Raji (cell line): Measurements from ENCODE around the gene ADAMTS2.

ENCODE experiments used
- POLR2A ChIP-seq: IDR thresholded peaks from 2 replicates; pipeline ENCODE4 v1.6.1; 2011; ENCODE audit warnings: low read depth, low read length, control low read depth; ENCODE audit not compliant: insufficient read depth

Gene ADAMTS2

DNA sequence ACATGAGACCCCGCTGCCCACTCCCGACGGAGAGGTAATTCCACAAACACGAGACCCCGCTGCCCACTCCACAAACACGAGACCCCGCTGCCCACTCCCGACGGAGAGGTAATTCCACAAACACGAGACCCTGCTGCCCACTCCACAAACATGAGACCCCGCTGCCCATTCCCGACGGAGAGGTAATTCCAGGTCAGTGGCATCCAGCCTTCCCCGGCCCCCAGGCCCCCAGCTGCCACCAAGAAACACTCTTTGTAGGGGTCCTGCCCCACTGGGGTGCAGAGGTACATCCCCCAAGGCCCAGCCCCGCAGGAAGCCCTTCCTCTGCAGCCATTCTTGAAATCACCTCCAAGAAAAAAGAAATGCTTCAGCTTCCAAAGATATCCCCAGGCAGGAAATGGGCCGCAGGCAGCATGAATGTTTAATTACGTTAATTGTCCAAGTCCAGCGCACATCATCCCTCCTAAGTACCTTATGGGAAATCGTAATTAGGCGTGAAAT, 115.9 kb downstream of the ADAMTS2 start:
- no peak for TF ChIP-seq POLR2A

DNA sequence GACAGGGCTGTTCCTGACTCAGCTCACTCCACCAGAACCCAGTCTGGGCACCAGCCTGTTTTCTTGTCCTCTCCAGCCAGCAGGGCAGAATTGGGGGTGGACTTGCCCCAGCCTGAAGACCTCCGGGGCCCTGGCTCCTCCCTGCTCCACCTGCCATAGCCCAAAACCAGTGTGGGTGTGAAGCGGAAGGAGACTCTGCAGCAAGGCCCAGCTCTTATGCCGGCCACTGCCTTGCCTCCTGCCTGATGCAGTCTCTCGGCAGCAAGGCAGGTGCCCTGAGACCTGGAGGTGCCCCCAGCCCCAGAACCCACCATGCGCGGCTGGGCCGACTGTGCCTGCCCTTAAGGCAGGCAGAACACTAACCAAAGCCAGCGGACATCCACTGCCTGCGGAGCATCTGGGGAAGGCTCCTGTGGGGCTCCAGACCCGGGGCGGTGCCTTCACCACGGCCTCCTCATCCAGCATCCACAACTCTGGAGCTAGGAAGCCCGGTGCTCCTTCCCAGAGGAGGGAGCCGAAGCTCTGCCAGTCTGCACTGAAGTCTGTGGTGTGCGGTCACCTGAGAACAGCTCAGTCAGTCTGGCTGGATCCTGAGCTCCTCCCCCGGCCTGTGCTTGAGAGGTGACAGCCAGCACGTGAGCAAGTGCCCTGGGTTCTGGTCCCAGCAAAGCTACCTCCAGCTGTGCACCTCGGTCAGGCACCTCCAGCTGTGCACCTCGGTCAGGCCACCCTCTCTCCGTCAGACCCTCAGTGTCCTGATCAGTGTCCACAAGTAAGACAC, 116.7 kb downstream of the ADAMTS2 start:
- no peak for TF ChIP-seq POLR2A

DNA sequence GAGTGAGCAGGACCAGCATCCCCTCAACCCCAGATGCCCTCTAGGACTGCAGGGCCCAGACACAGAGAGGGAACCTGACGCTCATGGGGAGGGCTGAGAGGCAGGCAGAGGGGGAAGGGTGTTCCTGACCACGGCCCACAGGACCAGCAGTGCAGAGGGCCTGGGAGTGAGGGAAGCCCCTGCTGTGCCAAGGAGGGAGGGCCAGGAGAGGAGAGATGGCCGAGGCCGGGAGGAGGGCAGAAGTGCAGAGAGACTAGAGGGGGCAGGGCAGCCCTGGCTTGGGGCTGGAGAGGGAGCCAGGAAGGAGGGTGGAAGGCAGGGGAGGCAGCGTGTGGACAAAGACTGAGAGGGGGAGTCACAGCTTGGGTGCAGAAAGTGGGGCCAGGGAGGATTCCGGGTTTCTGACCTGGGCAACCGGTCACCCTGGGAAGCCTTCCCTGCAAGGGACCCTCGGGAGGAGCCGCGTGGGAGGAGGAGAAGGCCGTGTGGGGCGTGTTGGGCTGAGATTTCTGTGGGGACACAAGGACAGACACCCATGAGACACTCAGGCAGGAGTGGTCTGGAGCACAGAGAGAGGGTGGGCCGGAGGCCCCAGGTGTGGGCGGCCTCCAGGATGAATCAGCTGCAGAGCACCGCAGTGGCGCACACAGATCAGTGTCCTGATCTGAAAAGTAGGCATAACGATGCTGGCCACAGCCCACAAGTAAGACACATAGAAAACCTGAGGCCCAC, 117.5 kb downstream of the ADAMTS2 start:
- TF ChIP-seq POLR2A: no peak

DNA sequence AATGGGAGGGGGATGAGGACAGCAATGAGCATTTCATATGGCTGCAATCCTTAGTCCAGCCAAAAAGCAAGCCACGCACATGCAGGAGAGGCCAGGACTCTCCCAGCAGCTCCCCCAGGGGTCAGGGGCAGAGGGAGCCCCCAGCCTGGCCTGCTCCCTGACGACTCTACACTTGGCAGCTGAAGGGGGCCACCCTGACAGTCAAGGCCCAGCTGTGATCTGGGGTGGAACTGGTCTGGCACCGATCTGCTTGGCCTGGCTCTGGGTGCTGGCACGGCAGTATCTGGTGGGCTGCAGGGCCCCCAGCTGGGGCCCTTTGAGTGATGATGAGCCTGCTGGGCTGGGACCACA, 118.1 kb downstream of the ADAMTS2 start:
- TF ChIP-seq POLR2A: no peak

DNA sequence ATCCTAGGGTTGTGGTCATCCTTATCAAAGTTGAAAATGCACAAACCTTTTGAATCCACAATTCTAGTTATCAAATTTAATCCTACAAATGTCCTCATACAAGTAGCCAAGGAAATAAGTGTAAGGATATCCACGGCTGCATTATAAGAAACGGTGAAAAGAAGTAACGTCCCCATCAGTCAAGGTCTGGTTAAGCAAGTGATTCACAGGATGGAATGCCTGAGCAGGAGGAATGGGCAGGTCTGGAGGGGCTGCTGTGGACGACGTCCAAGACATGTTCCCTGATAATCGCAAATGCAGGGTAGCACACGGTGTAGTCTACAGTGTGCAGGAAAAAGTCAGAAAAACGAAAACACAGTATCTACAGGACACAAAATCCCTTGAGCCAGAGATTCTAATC, 118.6 kb downstream of the ADAMTS2 start:
- TF ChIP-seq POLR2A: no peak

DNA sequence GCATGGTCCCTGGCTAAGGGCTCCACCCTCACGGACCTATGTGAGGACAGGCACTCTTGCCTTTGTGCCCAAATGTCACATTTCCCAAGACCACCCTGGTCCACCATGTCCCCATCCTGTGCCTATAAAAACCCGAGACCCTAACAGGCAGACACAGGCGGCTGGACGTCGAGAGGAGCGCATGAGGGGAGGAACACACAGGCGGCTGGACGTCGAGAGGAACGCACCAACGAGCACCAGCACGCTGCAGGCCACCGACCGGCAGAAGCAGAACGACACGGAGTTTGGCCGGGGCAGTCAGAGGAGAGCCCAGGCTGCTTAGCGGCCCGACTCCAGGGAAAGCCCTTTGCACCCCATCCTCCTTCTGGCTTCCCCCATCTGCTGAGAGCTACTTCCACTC, 119.9 kb downstream of the ADAMTS2 start:
- TF ChIP-seq POLR2A: no peak

DNA sequence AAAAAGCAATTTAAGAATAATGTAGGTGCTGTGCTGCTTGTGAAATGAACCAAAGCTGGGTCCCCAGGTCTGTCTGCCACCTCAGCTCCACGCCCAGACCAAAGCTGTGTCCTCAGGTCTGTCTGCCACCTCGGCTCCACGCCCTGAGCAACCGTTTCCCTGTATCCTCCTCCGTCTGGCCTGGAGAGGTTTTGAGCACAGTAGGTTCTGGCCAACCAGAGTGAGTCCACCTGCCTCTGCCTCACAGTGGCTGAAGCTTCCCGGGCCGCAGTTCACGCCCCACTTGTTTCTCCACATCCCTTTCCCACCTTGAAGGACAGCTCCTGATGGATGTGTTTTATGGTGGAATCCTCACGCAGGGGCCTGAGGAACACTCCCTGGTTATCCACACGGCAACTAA, 120.5 kb downstream of the ADAMTS2 start:
- TF ChIP-seq POLR2A: no peak

DNA sequence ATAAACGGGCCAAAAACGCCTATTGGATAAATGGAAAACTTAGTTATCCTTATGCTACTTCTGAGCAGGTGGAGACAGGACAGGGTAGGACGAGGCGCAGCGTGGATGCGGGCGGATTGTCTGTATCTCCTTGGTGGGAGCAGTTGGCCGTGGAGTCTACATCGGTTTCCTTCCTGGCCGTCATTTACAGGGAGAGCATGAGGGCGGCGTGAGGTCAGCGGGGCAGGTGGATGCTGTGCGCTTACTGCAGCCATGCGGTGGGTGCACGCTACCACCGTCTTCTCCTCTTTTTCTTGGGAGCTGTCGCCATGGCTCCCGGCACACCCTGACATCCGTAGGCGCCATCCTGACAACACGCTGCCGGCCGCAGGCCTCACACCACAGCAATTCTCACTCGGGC, 121.3 kb downstream of the ADAMTS2 start:
- no peak for TF ChIP-seq POLR2A

DNA sequence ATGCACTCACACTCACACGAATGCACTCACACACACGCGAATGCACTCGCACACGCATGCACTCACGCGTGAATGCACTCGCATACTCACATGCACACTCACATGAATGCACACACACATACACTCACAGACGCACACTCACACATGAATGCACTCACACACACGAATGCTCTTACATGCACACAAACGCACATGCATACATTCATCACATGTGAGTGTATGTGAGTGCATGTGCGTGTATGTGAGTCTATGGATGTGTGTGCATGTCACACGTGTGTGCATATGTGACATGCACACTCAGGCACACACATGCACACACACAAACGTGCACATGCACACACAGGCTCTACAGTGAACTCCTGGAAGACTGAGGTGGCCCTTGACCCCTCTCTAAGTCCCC, 121.7 kb downstream of the ADAMTS2 start:
- TF ChIP-seq POLR2A: no peak

DNA sequence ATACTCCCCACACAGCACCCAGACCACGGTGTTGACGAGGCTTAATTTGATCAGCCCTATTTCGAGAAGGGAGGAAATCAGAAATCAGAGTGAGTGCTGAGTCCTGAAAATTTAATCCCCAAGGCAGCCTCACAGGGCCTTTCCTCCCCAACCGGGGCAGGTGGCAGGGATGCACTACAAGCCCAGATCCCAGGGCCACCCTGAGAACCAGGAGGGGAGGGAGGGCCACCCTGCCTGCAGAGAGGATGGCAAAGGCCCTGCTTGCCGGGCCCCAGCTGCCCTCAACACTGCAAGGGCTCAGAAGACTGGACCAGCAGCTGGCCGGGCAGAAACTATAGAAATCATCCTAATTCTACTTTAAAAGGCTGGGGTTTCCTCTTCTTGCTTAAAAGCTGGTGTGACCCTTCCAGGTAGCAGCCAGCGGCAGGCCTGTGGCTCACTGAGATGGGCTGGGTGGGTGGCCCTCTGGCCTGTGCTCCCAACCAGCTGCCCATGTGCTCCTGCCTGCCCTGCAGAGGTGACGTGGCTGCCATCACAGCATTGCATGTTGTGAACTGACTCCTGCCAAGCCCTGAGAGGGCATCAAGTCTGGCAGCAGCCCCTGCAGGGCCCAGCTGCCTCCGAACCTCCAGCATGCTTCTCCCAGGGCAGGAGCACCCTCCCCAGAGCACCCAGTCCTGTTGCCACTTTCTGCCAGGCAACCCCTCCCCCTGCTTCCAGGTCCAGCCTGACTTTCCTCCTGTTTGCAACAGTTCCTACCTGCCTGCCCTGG, 122.8 kb downstream of the ADAMTS2 start:
- no peak for TF ChIP-seq POLR2A

DNA sequence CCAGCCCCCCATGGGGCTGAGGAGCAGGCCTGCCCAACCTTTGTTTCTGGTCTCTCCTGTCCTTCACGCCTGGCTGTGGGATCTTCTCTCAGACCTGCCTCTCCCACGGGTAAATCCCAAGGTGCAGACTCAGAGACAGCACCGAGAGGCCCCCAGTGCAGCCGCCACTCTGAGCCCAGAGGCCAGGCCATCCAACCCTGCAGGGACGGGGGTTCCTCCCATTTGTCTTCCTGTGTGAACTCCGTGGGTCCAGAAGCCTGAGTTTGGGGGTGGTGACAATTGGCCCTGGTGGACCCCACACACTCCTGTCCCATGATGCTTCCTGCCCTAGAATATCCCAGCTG, 123.4 kb downstream of the ADAMTS2 start:
- TF ChIP-seq POLR2A: no peak

DNA sequence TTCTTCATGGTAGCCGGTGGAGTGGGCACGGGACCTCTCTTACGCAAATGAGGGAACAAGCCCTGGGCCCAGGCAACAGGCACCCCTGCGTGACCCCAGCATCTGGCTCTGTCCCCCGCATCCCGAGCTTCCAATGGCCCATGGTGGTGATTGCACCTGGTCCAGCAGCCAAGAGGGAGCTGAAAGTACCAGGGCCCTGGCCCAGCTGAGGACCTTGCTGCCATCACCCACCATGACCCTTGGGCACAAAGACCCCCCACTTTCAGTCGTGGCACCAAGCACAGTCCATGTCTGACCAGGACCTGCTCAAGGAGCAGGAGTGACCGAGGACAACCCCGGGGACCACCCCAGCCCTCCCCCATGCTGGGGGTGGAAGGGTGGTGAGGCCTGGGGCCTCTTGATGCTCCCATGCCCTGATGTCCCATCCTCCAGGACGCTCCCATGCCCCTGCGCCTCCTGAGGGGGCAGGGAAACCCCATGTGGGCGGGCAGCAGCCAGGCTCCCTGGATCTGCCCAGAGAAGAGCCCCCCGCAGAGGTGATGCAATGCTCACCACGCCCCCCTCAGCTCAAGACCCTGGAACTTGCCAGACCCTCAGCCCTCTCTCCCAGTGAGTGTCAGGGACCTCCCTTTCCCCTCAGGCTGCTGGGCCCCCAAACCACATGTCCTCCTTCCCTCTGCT, 123.9 kb downstream of the ADAMTS2 start:
- TF ChIP-seq POLR2A: no peak

DNA sequence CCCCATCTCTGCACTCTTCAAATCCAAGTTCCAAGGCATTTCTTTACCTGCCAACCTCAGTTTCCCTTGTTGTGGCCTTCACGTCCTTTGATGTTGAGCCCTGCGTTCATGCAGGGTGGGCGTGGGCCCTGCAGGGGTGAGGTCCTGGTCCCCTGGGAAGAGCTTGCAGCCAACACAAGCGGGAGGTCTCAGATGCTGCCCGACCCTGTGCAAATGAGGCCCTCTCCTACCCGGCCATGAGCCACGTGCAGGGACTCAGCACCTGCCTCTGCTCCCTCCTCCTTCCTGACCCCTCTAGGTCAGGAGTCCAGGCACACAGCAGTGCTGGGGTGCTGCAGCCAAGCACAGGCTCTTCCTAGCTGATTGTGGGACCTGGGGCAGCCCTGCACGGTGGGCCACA, 124.5 kb downstream of the ADAMTS2 start:
- no peak for TF ChIP-seq POLR2A

DNA sequence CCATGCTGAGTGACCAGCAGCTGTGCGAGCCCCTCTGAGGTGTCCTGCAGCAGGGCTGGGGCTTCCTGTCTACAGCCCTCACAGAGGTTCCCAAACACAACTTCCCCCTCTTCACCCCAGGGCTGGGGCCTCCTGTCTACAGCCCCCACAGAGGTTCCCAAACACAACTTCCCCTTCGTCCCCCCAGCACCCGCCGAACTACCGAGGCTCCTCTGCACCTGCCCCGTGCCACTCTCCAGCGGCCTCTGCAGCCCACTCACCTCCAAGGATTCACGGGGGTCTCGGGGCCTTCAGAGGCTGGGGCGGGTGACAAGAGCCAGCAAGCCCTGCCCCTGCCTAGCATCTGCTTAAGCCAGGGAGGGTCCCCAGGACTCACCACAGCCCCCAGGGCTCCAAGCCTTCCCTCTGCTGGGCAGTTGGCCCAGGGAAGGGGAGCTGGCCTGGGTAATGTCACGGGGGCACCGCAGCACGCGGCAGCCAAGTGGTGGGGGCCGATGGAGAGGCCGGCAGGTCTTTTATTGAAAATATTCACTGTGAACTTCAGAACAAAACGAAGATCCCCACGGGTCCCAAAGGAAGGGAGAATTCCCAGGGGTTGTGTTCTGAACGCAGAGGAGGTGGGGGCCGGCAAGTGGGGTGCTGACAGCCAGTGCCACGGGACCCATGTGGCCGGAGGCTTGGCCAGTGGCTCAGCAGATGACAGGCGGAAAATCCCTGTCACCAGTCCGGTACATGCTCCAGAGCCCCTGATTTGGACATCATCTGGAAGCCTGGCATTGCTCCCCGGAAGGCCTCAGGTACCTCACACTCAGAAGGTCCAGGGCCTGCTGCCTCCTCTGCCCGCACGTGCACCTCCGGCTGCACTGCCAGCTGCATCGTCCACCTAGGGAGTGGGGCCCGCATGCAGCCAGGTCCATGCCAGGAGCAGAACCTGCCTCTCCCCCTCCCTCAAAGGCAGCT, 125.3 kb downstream of the ADAMTS2 start:
- TF ChIP-seq POLR2A: no peak
